ENCODE results near the gene NR5A1. TPM values are rescaled to one million over a fixed set of nuclear protein-coding genes. Genes with fewer than 3 reads are reported as not detected.

The NR5A1 gene
- polyA plus RNA-seq, 3 donors, result 0.03 TPM; not detected in 2

GRCh38 chr9:124502711-124503702, 4.2 kb downstream of the NR5A1 start:
- no peak overlapping the region for H3K27ac ChIP-seq (ENCODE audit: low read depth, low read length)
- 9 to 18% (median 15%) methylated on average over 83 to 96 of the region's 96 CpGs for WGBS, 3 donors

- 67 to 76% (median 74%) methylated on average over 11 of the region's 11 CpGs for WGBS, 3 donors
- H3K27ac ChIP-seq (ENCODE audit: low read depth, low read length), result no peak overlapping the region
Observed at GRCh38 chr9:124501771-124502320, 5.4 kb downstream of the NR5A1 start.

- no peak overlapping the region for H3K27ac ChIP-seq (ENCODE audit: low read depth, low read length)
- WGBS, 3 donors, result 61 to 70% (median 67%) methylated on average over 12 of the region's 12 CpGs
Observed at GRCh38 chr9:124500796-124501611, 6.2 kb downstream of the NR5A1 start.

- no peak overlapping the region for H3K27ac ChIP-seq (ENCODE audit: low read depth, low read length)
- WGBS, 3 donors, result 87 to 91% (median 91%) methylated on average over 40 of the region's 40 CpGs
Observed at GRCh38 chr9:124500028-124500795, 7.0 kb downstream of the NR5A1 start.

GRCh38 chr9:124499216-124499615, 8.0 kb downstream of the NR5A1 start:
- WGBS, 3 donors, result 78 to 84% (median 79%) methylated on average over 3 of the region's 3 CpGs
- no peak overlapping the region for H3K27ac ChIP-seq (ENCODE audit: low read depth, low read length)

- 73 to 77% (median 76%) methylated on average over 15 of the region's 15 CpGs for WGBS, 3 donors
- no peak overlapping the region for H3K27ac ChIP-seq (ENCODE audit: low read depth, low read length)
Observed at GRCh38 chr9:124498499-124499146, 8.6 kb downstream of the NR5A1 start.

- 64 to 72% (median 69%) methylated on average over 6 of the region's 6 CpGs for WGBS, 3 donors
Observed at GRCh38 chr9:124498040-124498439, 9.2 kb downstream of the NR5A1 start.

GRCh38 chr9:124497441-124497840, 9.8 kb downstream of the NR5A1 start:
- 81 to 95% (median 86%) methylated on average over 8 of the region's 8 CpGs for WGBS, 3 donors
- H3K27ac ChIP-seq (ENCODE audit: low read depth, low read length), result no peak overlapping the region

More at GRCh38 chr9:124498040-124498439, 9.2 kb downstream of the NR5A1 start:
- H3K27ac ChIP-seq (ENCODE audit: low read depth, low read length), result no peak overlapping the region

GRCh38 chr9:124496463-124496862, 10.7 kb downstream of the NR5A1 start:
- 57 to 65% (median 63%) methylated on average over 15 of the region's 15 CpGs for WGBS, 3 donors
- H3K27ac ChIP-seq (ENCODE audit: low read depth, low read length), result no peak overlapping the region

GRCh38 chr9:124496075-124496449, 11.1 kb downstream of the NR5A1 start:
- 59 to 74% (median 64%) methylated on average over 3 of the region's 3 CpGs for WGBS, 3 donors
- no peak overlapping the region for H3K27ac ChIP-seq (ENCODE audit: low read depth, low read length)

- 70 to 83% (median 72%) methylated on average over 31 of the region's 31 CpGs for WGBS, 3 donors
- no peak overlapping the region for H3K27ac ChIP-seq (ENCODE audit: low read depth, low read length)
Observed at GRCh38 chr9:124495126-124496074, 11.8 kb downstream of the NR5A1 start.

GRCh38 chr9:124493794-124494479, 13.3 kb downstream of the NR5A1 start:
- no peak overlapping the region for H3K27ac ChIP-seq (ENCODE audit: low read depth, low read length)
- 80 to 85% (median 84%) methylated on average over 17 to 18 of the region's 18 CpGs for WGBS, 3 donors

GRCh38 chr9:124493218-124493617, 14.0 kb downstream of the NR5A1 start:
- no peak overlapping the region for H3K27ac ChIP-seq (ENCODE audit: low read depth, low read length)
- 81 to 88% (median 85%) methylated on average over 4 of the region's 4 CpGs for WGBS, 3 donors

GRCh38 chr9:124492818-124493217, 14.4 kb downstream of the NR5A1 start:
- WGBS, 3 donors, result 77 to 85% (median 78%) methylated on average over 10 to 19 of the region's 19 CpGs

GRCh38 chr9:124491049-124491975, 15.9 kb downstream of the NR5A1 start:
- no peak overlapping the region for H3K27ac ChIP-seq (ENCODE audit: low read depth, low read length)
- WGBS, 3 donors, result 74 to 87% (median 81%) methylated on average over 25 to 32 of the region's 32 CpGs

More at GRCh38 chr9:124492818-124493217, 14.4 kb downstream of the NR5A1 start:
- no peak overlapping the region for H3K27ac ChIP-seq (ENCODE audit: low read depth, low read length)

Data from adipose tissue (tissue), 3 donors.